ENCODE measurements around the gene RNF227. TPM values are rescaled to one million over a fixed set of nuclear protein-coding genes. Genes with fewer than 3 reads are reported as not detected.

Gene RNF227
- total RNA-seq, 1 donor: 2.8 TPM

GRCh38 chr17:7889166-7889955 is 26.7 kb downstream of the RNF227 start:
- DNase-seq (ENCODE audit: low read depth): peak; percentile 94
- H3K4me3 ChIP-seq (ENCODE audit: low read depth, low read length): peak overlapping the region; percentile 35
- TF ChIP-seq CTCF (IDR thresholded peaks at IDR 0.05; ENCODE audit: insufficient read depth, low read length): peak; percentile 58

GRCh38 chr17:7888184-7888920 is 27.7 kb downstream of the RNF227 start, which contains the start of gene CHD3:
TSS of gene CHD3 (plus strand) at chr17:7888789. CDS start at chr17:7889001, 212 bp downstream.
- no peak for TF ChIP-seq CTCF (IDR thresholded peaks at IDR 0.05; ENCODE audit: insufficient read depth, low read length)
- peak; percentile 19 for DNase-seq (ENCODE audit: low read depth)
- H3K4me3 ChIP-seq (ENCODE audit: low read depth, low read length): peak within 1 kb of the TSS; percentile 65

- TF ChIP-seq CTCF (IDR thresholded peaks at IDR 0.05; ENCODE audit: insufficient read depth, low read length): no peak
- peak; percentile 97 for DNase-seq (ENCODE audit: low read depth)
- H3K4me3 ChIP-seq (ENCODE audit: low read depth, low read length): peak overlapping the region; percentile 82
Measured at GRCh38 chr17:7887482-7888183, 28.5 kb downstream of the RNF227 start.

- TF ChIP-seq CTCF (IDR thresholded peaks at IDR 0.05; ENCODE audit: insufficient read depth, low read length): no peak
- H3K4me3 ChIP-seq (ENCODE audit: low read depth, low read length): peak overlapping the region; percentile 82
- DNase-seq (ENCODE audit: low read depth): no peak
Measured at GRCh38 chr17:7887038-7887481, 29.0 kb downstream of the RNF227 start.

GRCh38 chr17:7886227-7887037 is 29.7 kb downstream of the RNF227 start:
- peak; percentile 31 for DNase-seq (ENCODE audit: low read depth)
- H3K4me3 ChIP-seq (ENCODE audit: low read depth, low read length): peak overlapping the region; percentile 82

More at GRCh38 chr17:7886227-7887037, 29.7 kb downstream of the RNF227 start:
- TF ChIP-seq CTCF (IDR thresholded peaks at IDR 0.05; ENCODE audit: insufficient read depth, low read length): no peak
